ENCODE results near the gene PTPMT1.
"Not testable (repeated sequence)": the region's sequence is repeated elsewhere in the genome, so short reads cannot be mapped to it uniquely, and the experiment has no call there.

The PTPMT1 gene, protein sequence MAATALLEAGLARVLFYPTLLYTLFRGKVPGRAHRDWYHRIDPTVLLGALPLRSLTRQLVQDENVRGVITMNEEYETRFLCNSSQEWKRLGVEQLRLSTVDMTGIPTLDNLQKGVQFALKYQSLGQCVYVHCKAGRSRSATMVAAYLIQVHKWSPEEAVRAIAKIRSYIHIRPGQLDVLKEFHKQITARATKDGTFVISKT

DNA sequence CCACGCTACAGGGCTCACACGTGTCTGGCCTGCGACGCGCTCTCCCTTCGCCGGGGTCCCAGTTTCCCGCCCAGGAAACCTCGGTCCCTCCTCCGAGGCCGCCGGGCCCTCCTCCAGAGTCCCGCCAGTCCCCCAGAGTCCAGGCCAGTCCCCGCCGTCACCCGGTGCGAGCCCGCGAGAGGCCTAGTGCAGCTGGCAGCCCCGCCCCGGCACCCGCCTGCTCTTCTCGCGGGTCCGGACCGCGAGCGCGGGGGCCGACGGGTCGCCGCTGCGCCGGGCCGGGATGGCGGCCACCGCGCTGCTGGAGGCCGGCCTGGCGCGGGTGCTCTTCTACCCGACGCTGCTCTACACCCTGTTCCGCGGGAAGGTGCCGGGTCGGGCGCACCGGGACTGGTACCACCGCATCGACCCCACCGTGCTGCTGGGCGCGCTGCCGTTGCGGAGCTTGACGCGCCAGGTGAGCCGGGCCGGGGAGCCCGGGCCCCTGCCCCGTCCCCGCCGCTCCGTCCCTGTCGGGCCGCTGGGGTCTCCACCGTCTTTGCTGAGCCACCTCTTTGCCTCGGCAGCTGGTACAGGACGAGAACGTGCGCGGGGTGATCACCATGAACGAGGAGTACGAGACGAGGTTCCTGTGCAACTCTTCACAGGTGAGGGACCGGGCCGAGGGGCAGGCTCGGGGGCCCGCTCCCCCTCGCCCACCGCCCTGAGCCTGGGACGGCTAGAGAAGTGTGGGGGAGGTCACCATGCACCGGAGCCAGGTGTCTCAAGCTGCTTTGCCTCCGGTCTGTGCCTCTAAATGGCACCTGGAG, at the start of gene PTPMT1:
PTPMT1 (plus strand) TSS at position 260 of the 809 bp plus-strand sequence; CDS start at position 284, 24 bp downstream.
- peak; percentile 58 for DNase-seq (ENCODE audit: low spot score)

DNA sequence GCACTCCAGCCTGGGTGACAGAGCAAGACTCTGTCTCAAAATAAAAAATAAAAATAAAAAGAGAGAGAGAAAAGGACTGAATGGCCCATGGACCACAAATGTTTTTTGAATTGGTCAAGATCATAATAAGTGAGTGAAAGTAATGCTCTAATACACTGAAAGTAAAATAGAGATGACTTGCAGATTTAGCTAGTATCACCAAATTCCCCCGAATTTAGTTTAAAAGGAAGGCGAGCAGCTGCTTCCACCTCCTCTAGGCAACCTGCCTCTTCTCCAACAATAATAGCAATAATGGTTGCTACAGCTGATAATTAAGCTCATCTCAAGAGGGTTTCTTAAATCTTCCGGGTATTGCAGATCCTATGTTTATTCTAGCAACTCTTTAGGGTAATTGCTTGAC, 49.2 kb upstream of the PTPMT1 start:
- no peak for DNase-seq (ENCODE audit: low spot score)

DNA sequence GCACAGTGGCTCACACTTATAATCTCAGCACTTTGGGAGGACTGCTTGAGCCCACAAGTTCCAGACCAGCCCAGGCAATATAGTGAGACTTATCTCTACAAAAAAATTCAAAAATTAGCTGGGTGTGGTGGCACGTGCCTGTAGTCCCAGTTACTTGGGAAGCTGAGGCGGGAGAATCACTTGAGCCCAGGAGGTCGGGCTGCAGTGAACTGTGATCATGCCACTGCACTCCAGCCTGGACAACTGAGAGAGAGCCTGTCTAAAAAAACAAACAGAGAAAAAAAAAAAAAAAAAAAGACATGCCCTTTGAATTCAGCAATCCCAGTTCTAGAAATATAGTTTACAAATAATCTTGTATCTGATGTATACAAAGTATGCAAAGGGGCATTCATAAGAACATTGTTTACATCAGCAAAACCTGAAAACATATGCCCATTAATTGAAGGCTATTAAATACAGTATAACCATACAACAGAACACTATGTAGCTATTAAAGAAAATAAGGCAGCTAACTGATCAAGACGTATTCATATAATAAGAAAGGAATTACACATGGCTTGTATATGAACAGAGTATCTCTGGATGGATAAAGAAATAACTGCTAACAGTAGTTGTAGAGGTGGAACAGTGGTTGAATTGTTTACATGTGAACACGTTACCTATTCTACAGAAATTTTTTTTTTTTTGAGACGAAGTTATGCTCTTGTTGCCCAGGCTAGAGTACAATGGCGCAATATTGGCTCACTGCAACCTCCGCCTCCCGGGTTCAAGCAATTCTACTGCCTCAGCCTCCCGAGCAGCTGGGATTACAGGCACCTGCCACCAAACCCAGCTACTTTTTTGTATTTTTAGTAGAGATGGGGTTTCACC, 48.2 kb upstream of the PTPMT1 start:
- DNase-seq (ENCODE audit: low spot score) = no peak

DNA sequence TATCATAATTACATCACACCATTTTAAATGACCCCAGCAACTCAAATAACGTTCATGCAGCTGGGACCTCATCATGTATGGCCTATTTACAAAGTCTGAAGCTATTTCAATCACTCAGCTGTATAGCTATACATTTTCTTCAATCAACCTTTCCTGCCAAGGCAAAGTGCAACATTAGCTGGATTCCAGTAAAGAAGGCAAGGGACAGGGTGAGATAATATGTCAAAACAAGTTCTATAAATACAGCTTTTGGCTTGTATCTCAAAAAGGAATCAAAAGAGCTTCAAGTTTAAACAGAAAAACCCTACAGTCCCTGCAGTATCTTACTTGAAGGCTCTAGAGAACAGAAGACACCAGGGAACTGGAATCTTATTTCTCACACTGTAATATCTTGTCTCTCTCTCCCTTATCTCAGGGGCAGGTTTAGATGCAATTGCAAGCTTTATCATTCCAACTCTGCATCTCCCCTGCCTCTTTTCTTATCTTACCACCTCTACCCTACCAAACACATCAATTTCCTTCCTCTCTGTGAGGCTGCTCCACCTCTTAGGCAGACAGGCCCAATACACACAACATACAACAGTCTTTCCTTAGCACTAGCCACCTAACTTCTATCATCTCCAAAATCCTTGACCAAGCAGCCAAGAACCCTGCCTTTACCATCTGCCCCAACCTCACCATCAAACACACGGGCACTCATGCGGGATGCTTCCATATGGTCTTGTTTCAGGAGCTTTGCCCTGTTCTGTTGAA, 47.0 kb upstream of the PTPMT1 start:
- no peak for DNase-seq (ENCODE audit: low spot score)

DNA sequence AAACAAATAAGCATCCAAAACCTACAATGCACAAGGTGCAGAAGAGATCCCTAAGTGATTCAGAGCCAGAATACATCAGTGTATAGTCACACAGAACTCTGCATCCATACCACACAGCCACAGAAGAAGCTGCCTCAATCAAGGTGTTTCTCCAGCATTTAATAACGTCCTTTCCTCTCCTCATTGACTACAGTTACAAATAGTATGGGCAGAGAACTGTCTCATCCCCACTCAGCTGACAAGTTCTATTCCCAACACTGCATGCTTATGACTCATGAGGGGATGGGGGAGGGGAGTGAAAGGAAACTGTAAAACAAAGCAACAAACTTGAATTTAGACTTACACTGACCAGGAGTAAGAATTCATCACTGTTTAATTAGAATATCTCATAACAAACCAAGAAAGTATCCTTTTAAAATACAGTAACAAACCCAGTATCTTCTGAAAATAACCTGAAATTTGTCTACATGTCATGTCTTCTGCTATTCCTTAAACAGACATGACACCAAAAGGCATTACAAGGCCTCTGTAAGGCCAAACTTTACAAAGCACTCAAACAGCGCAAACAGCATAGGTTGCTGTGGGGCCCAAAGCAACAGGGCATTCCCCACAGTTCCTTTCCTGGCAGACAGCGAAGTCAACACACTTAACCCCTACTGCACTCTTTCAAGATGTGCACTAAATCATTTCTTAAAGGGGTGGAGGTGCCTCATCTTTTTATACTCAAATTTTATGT, 41.7 kb upstream of the PTPMT1 start:
- no peak for DNase-seq (ENCODE audit: low spot score)

DNA sequence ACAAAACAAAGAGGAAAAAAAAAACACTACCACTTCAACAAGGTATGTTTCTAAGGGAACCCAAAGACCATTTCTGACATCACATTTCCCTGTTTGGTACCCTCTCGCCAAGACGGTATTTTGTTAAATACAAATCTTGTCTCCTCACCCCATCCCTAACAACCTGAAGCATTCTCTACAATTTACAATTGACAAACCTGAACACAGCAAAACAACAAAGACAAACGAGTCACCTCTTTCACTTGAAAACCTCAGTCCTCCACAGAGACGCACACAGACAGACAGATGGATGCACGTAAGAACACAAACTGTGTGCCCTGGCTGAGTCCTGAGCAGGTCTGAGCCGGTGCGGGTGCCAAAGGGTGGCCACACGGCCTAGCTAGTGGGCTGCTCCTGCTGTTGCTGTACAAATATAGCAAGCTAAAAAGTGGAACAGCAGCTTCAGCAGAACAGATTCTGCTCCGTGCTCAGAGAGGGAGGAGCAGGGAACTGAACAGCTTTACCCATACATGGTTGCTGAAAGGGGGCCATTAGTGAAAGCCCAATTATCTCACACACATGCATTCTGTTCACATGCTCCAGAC, 41.0 kb upstream of the PTPMT1 start:
- DNase-seq (ENCODE audit: low spot score) = no peak

DNA sequence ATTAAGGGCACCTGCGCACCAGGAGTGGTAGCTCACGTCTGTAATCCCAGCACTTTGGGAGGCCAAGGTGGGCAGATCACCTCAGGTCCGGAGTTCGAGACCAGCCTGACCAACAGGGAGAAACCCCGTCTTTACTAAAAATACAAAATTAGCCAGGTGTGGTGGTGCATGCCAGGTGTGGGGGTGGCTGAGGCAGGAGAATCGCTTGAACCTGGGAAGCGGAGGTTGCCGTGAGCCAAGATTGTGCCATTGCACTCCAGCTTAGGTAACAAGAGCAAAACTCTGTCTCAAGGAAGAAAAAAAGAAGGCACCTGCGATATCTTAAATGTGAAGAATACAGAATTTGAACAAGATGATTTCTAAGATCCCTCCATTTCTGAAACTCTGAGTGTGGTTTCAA, 39.4 kb upstream of the PTPMT1 start:
- not testable (repeated sequence) for DNase-seq (ENCODE audit: low spot score)

DNA sequence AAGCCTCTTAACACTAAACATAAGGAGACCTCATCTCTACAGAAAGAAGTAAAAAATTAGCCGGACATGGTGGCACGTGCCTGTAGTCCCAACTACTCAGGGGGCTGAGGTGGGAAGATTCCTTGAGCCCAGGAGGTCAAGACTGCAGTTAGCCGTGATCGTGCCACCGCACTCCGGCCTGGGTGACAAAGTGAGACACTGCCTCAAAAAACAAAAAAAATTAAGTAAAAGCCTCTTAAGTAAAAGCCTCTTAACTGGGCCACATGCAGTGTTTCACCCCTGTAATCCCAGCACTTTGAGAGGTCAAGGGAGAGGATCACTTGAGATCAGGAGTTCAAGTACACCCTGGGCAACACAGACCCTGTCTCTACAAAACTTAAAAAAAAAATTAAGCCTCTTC, 38.2 kb upstream of the PTPMT1 start:
- no peak for DNase-seq (ENCODE audit: low spot score)

DNA sequence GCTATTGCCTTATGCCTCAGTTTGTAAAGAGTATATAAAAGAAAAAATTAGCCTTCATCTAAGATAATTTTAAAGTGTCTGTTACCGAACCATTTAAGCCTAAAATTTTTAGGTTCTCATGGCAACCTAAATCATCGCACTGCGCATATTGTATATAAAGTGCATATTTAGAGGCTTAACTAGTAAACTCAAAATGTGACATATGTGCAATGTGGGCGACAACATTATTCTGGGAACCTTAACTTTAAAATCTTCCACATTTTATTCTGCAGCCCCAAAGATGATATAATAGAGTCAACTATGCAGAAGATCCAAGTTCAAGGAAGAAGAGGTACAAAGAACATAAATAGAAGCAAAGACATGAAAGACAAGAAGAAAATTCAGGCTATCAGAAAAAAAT, 35.4 kb upstream of the PTPMT1 start:
- no peak for DNase-seq (ENCODE audit: low spot score)

DNA sequence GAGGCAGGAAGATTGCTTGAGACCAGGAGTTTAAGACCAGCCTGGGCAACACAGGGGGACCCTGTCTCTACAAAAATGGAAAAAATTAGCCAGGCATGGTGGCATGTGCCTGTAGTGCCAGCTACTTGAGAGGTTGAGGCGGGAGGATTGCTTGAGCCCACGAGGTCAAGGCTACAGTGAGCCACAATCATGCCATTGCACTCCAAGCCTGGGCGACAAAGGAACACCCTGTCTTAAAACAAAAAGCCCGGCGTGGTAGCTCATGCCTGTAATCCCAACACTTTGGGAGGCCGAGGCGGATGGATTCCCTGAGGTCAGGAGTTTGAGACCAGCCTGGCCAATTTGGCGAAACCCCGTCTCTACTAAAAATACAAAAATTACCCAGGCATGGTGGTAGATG, 34.7 kb upstream of the PTPMT1 start:
- DNase-seq (ENCODE audit: low spot score) = not testable (repeated sequence)

DNA sequence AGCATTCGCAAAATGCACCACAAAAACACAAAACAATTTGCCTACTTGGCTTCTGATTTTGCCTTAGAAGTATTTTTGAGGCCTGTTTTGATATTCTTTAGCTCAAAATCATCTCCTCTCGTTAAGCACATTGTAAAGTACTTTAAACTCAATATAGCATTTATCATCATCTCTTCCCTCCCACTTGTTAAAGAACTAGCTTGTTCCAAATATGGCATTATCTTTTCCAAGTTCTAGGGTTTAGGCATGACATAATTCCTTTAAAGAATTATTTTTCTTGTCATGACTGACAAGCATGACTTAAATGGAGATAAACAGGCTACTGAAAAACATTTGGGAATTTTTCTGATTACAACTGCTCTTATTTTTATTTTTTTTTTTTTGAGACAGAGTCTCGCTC, 33.7 kb upstream of the PTPMT1 start:
- DNase-seq (ENCODE audit: low spot score) = no peak

DNA sequence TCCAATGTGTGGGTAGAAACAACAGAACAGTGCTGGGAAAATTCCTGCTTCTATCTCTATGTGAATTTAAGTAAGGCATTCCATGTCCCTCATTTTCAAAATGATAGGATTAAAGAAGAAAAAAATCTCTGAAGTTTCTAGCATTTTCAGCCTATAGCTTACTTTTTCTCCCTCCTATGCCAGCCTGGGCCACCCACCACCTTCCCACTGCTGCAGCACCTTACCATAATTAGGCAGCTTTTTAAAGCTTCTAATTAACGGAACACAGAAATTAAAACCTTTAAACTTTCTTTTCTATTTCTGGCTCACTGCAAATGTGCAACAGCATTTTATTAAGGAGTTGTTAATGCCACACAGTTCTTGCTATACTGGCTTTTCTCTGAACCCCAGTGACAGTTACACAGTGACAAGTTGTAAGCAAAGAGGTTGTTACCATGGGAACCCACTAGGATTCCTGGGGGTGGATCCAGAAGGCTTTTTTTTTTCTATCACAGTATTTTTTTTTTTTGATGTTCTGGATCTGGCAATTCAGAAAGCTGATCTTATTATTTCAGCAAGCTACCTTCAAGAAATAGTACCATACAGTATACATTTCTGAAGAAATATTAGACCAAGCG, 32.7 kb upstream of the PTPMT1 start:
- DNase-seq (ENCODE audit: low spot score) = no peak

DNA sequence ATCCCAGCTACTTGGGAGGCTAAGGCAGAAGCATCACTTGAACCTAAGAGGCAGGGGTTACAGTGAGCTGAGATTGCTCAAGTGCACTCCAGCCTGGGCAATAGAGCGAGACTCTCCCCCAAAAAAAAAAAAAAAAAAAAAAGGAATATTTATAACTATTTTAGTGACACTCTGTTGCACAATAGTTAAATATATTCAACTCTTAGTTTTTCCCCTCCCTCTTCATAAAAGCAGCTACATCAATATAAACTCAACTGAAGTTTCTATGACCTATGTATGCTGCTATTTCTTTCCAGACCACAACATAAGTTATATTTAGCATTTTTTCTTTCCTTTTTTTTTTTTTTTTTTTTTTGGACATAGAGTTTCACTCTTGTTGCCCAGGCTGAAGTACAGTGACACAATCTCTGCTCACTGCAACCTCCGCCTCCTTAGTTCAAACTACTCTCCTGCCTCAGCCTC, 31.7 kb upstream of the PTPMT1 start:
- no peak for DNase-seq (ENCODE audit: low spot score)

DNA sequence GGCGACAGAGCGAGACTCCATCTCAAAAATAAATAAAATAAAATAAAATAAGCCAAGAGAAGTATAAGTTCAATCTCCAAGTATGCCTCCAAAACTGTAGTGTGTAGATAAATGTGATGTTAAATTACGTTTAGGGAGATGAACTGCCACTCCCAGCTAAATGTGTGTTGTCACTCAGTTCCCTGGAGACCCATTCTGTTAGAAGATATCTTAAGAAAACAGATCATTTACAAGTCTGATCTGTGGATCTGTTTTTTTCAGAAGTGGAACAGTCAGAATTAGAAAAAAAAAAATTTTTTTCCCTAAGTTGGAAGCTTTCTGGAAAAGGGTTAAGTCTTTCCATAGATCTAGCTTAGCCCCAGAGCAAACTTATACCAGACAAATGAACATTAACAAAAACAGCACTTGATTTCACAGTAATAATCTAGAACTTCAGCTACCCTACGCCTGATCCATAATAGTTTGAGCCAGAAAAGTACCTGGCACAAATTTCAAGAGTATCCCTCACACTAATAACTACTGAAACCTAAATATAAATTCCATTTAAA, 30.6 kb upstream of the PTPMT1 start:
- peak; percentile 47 for DNase-seq (ENCODE audit: low spot score)

DNA sequence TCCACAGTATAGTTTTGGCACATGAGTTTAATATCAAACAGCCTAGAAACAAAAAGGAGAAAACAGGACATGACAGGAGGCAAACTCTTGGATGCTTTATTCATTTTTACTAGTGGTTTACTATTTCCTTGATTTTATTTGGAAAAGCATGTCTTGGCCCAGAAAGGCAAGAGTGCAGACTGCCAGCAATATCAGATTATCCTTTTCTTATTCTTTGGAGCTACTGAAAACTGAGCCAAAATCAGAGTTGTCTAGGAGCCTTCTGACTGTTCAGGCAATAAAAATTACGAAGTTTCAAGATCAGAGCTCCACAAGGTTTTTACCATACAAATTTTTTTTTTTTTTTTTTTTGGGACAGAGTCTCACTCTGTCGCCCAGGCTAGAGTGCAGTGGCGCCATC, 28.5 kb upstream of the PTPMT1 start:
- DNase-seq (ENCODE audit: low spot score) = no peak

DNA sequence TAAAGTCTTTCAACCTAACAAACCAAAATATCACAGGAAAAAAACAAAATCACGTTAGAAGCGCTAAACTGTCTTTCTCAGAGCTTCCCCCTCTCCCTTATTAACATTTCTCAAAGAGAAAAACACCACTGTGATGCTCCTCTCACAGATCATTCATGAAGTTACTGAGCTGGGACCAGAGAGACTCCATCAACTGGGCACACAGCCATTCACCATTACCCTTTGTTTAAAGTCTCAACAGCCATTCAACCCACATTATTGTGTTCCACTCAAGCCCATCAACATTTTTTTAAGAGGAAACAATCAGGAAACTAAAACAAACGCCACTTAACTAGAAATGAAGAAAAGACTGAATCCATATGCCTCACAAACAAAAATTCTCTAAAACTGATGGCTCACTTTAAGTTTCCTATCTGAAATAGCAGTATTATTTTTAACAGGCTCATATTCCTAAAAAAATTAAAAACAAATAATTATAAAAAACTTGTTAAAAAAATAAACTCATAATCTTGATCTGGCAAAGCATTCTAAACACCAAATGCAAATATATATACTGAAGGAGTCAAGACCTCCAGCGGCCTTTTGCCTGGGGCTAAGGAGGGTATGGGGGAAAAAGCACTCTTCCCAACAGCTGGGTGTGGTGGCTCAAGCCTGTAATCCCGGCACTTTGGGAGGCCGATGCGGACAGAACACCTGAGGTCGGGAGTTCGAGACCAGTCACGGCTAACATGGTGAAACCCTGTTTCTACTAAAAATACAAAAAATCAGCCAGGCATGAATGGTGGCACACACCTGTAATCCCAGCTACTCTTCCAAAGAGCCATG, 26.4 kb upstream of the PTPMT1 start:
- DNase-seq (ENCODE audit: low spot score) = no peak

DNA sequence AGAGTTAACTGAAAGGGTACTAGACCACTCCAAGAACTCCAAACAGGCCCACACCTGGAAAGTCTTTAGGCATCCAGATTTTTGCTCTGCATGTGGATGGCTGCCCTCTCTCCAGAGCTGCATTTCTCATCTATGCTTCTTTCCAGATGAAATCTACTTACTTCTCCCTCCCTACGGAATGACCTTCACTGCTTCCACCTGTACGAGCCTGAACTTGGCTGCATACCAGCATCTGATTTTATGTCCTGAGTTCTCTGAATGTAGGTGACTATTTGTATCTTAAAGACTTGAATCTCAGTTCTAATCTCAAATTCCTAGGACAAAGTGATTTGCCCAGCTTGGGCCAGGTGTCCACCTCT, 25.7 kb upstream of the PTPMT1 start:
- no peak for DNase-seq (ENCODE audit: low spot score)

DNA sequence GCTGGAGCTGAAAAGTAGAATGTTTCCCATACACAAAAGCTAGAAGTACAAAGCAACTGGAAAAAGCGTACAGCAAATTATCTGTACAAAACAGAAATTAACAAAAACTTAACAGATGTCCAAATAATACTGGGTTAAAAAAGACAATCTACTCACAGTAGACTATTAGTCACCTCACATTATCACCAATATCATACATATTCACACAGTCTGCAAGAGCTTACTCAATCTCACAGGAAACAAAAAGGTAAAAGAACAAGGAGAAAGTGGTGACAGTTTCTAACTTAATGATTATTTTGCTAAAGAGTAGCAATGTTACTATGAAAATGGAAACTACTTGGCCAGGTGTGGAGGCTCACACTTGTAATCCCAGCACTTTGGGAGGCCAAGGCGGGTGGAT, 24.3 kb upstream of the PTPMT1 start:
- DNase-seq (ENCODE audit: low spot score) = no peak

DNA sequence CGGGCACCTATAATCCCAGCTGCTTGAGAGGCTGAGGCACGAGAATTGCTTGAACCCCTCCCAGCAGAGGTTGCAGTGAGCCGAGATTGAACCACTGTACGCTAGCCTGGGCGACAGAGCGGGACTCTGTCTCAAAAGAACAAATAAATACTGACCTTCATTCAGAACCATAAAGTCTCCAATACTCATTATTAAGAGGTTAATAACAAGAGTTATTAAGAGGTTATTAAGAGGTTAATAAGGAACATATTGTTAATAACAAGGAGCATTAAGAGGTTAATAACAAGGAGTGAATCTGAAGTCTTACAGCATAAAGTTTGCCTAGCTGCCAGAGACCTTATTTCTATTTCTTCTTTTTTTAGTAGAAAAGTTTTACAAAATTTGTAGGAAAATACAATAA, 20.1 kb upstream of the PTPMT1 start:
- DNase-seq (ENCODE audit: low spot score) = no peak
